Spleen (tissue), 7 donors: ENCODE measurements around the gene ALPP.

ENCODE experiments used
- POLR2A ChIP-seq, 3 donors: fragments of 450-650 bp; IDR thresholded peaks; one replicate each; pipeline ENCODE4 v1.5.1; 2017; ENCODE audit warnings: antibody characterized with exemption in 3 of 3, mild to moderate bottlenecking in 1 of 3
- POLR2AphosphoS5 ChIP-seq, 3 donors: sonication (generic); formaldehyde crosslinking; IDR thresholded peaks; one replicate each; pipeline ENCODE4 v1.5.1; 2017; ENCODE audit warnings: antibody characterized with exemption in 3 of 3
- TF ChIP-seq, protein P1 (sequence below), 11 experiments: fragments of 200-600 bp in 7 of 11; fragments of 450-650 bp in 4 of 11; sonication (generic) in 4 of 11; IDR thresholded peaks in 8 of 11; conservative IDR thresholded peaks in 3 of 11; 1 replicate in 7 of 11; 2 replicates in 4 of 11; pipeline versions ENCODE4 v1.4.0 to v1.8.0; 2016 to 2021; ENCODE audit warnings: antibody characterized with exemption in 11 of 11, inconsistent platforms in 4 of 11, mild to moderate bottlenecking in 1 of 11
- donor health status: DM: no; HTN: no; CAD: no; lungs with moderate emphysema.
- donor health status: DM: no; HTN: no; CAD: no.
- donor health status: DM: no; HTN: no; CAD: no.

DNA sequence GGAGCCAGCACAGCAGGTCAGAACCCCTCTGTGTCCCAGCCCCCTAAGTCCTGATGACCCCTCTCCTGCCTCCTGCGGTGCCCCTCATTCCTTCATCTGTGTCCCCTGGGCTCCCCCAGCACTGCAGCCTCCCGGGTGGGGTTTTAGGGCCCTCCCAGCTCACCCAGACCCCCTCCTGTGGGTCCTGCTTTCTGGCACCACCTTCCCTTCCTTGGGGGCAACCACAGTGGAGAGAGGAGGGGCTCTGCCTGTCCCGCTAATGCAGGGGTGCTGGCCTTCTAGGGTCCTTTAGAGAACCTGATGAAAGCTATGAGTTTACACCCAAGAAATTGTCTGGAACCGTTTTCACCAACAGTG lies 42.7 kb upstream of the ALPP start:
- TF ChIP-seq, protein P1, sequence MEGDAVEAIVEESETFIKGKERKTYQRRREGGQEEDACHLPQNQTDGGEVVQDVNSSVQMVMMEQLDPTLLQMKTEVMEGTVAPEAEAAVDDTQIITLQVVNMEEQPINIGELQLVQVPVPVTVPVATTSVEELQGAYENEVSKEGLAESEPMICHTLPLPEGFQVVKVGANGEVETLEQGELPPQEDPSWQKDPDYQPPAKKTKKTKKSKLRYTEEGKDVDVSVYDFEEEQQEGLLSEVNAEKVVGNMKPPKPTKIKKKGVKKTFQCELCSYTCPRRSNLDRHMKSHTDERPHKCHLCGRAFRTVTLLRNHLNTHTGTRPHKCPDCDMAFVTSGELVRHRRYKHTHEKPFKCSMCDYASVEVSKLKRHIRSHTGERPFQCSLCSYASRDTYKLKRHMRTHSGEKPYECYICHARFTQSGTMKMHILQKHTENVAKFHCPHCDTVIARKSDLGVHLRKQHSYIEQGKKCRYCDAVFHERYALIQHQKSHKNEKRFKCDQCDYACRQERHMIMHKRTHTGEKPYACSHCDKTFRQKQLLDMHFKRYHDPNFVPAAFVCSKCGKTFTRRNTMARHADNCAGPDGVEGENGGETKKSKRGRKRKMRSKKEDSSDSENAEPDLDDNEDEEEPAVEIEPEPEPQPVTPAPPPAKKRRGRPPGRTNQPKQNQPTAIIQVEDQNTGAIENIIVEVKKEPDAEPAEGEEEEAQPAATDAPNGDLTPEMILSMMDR (IDR thresholded peaks at IDR 0.05 in 8 of 11, conservative IDR thresholded peaks at IDR 0.05 in 3 of 11) = no peak
- TF ChIP-seq POLR2A (IDR thresholded peaks at IDR 0.05) (no peak), POLR2AphosphoS5 (IDR thresholded peaks at IDR 0.05) (peak in 1 of 3 donors; percentile 2)
